Neural progenitor cell (in vitro differentiated cells): Measurements from ENCODE around the gene MPO. TPM values are rescaled to one million over a fixed set of nuclear protein-coding genes. Genes with fewer than 3 reads are reported as not detected.
A peak's percentile ranks its signal among the peaks of the same experiment; 100 is the strongest.

Source experiments
- DNase-seq: peaks from one replicate; pipeline ENCODE4 v3.0.0-alpha.2; 2016; ENCODE audit warnings: low spot score
- H2AFZ ChIP-seq: fragments of 200-600 bp; sonication (generic); replicated peaks from 2 replicates; pipeline ENCODE4 v1.6.1; 2016; ENCODE audit warnings: antibody characterized with exemption
- H3F3A ChIP-seq: fragments of 200-600 bp; sonication (generic); 2 replicates; pipeline ENCODE4 v1.6.1; 2016; ENCODE audit warnings: antibody characterized with exemption, low read depth
- H3K27ac ChIP-seq: fragments of 200-600 bp; sonication (generic); 2 replicates; pipeline ENCODE4 v1.5.1; 2016; ENCODE audit warnings: mild to moderate bottlenecking
- H3K27me3 ChIP-seq: fragments of 200-600 bp; sonication (generic); 2 replicates; pipeline ENCODE4 v1.6.1; 2016; ENCODE audit warnings: mild to moderate bottlenecking, moderate library complexity
- H3K36me3 ChIP-seq: fragments of 200-600 bp; sonication (generic); 2 replicates; pipeline ENCODE4 v1.5.1; 2016
- H3K4me1 ChIP-seq: fragments of 200-600 bp; sonication (generic); 2 replicates; pipeline ENCODE4 v1.6.1; 2016; ENCODE audit warnings: mixed run types
- H3K4me2 ChIP-seq: fragments of 200-600 bp; sonication (generic); 2 replicates; pipeline ENCODE4 v1.6.1; 2016
- H3K4me3 ChIP-seq: fragments of 200-600 bp; sonication (generic); 2 replicates; pipeline ENCODE4 v1.5.1; 2016
- H3K79me2 ChIP-seq: fragments of 200-600 bp; sonication (generic); 2 replicates; pipeline ENCODE4 v1.6.1; 2016; ENCODE audit warnings: low read depth
- H3K9ac ChIP-seq: fragments of 200-600 bp; sonication (generic); 2 replicates; pipeline ENCODE4 v1.6.1; 2016
- H3K9me3 ChIP-seq: fragments of 200-600 bp; sonication (generic); 2 replicates; pipeline ENCODE4 v1.5.1; 2016; ENCODE audit warnings: low read depth
- H4K20me1 ChIP-seq: fragments of 200-600 bp; sonication (generic); 2 replicates; pipeline ENCODE4 v1.6.1; 2016; ENCODE audit warnings: low read depth
- H3K27ac Mint-ChIP-seq: 3 replicates; pipeline ENCODE4 v1.8.0; 2021; ENCODE audit warnings: mixed read lengths
- H3K27me3 Mint-ChIP-seq: 2 replicates; pipeline ENCODE4 v1.8.0; 2022; ENCODE audit warnings: low read depth, mild to moderate bottlenecking, inconsistent platforms, moderate library complexity, mixed read lengths; ENCODE audit not compliant: insufficient read depth
- H3K36me3 Mint-ChIP-seq: 3 replicates; pipeline ENCODE4 v1.8.0; 2021; ENCODE audit warnings: mixed read lengths
- H3K4me1 Mint-ChIP-seq: 3 replicates; pipeline ENCODE4 v1.8.0; 2021; ENCODE audit warnings: mixed read lengths
- H3K4me3 Mint-ChIP-seq: 3 replicates; pipeline ENCODE4 v1.8.0; 2021; ENCODE audit warnings: mild to moderate bottlenecking, moderate library complexity, mixed read lengths
- H3K9me3 Mint-ChIP-seq: 3 replicates; pipeline ENCODE4 v1.8.0; 2020; ENCODE audit warnings: mixed read lengths
- CTCF ChIP-seq: fragments of 200-600 bp; sonication (generic); IDR thresholded peaks from 2 replicates; pipeline ENCODE4 v1.5.1; 2017; ENCODE audit warnings: antibody characterized with exemption, mild to moderate bottlenecking
- EZH2 ChIP-seq: fragments of 200-600 bp; sonication (generic); IDR thresholded peaks from 2 replicates; pipeline ENCODE4 v1.6.1; 2017; ENCODE audit warnings: antibody characterized with exemption, mild to moderate bottlenecking, moderate library complexity
- EZH2phosphoT487 ChIP-seq: fragments of 200-600 bp; sonication (generic); IDR thresholded peaks from 2 replicates; pipeline ENCODE4 v1.6.1; 2017; ENCODE audit warnings: antibody characterized with exemption
- total RNA-seq: library from RNA; depleted of rRNA; stranded (reverse); fragments of >200 nt; gene quantifications from 2 replicates; pipeline ENCODE4 v1.2.3, GENCODE V29; 2015; ENCODE audit warnings: low replicate concordance

The MPO gene
- total RNA-seq, 1 donor from 2014 or later: not detected

- H3F3A ChIP-seq: no peaks in the 10 kb centered on the region
- H3K4me2 ChIP-seq: no peak overlapping the region
- H3K79me2 ChIP-seq: no peaks in the 10 kb centered on the region
- Mint-ChIP-seq H3K9me3 (peaks cover 2% of the 10 kb centered on the region), H3K4me3 (no peak overlapping the region), H3K27ac (peak overlapping the region; percentile 66), H3K4me1 (peaks cover 1% of the 10 kb centered on the region), H3K27me3 (peaks cover 2% of the 10 kb centered on the region), H3K36me3 (no peaks in the 10 kb centered on the region)
- no peaks in the 10 kb centered on the region for H4K20me1 ChIP-seq
- peaks cover 5% of the 10 kb centered on the region for H3K27me3 ChIP-seq
- no peak overlapping the region for H2AFZ ChIP-seq
- H3K4me3 ChIP-seq: no peak overlapping the region
- H3K27ac ChIP-seq: no peak overlapping the region
- no peaks in the 10 kb centered on the region for H3K36me3 ChIP-seq
- no peaks in the 10 kb centered on the region for H3K9me3 ChIP-seq
- DNase-seq: no peak
- TF ChIP-seq EZH2 (no peak), EZH2phosphoT487 (no peak)
- no peaks in the 10 kb centered on the region for H3K4me1 ChIP-seq
- H3K9ac ChIP-seq: no peak overlapping the region
Observed at GRCh38 chr17:58278661-58279015, 2.1 kb downstream of the MPO start.

GRCh38 chr17:58277802-58278595 is 2.7 kb downstream of the MPO start:
- no peaks in the 10 kb centered on the region for H3K4me1 Mint-ChIP-seq
- H3K9me3 Mint-ChIP-seq: peaks cover 2% of the 10 kb centered on the region
- Histone ChIP-seq H2AFZ (no peak overlapping the region), H3K9ac (no peak overlapping the region), H3F3A (no peaks in the 10 kb centered on the region), H3K36me3 (no peaks in the 10 kb centered on the region), H3K79me2 (no peaks in the 10 kb centered on the region), H3K27ac (no peak overlapping the region), H3K4me1 (no peaks in the 10 kb centered on the region), H3K4me2 (no peak overlapping the region), H3K27me3 (peaks cover 5% of the 10 kb centered on the region), H3K9me3 (no peaks in the 10 kb centered on the region), H4K20me1 (no peaks in the 10 kb centered on the region), H3K4me3 (no peak overlapping the region)
- no peaks in the 10 kb centered on the region for H3K36me3 Mint-ChIP-seq
- H3K4me3 Mint-ChIP-seq: no peak overlapping the region
- H3K27me3 Mint-ChIP-seq: peaks cover 2% of the 10 kb centered on the region
- no peak for DNase-seq
- TF ChIP-seq CTCF: no peak
- no peak for TF ChIP-seq EZH2
- TF ChIP-seq EZH2phosphoT487: no peak
- peak overlapping the region; percentile 66 for H3K27ac Mint-ChIP-seq

- Histone ChIP-seq H3K79me2 (no peaks in the 10 kb centered on the region), H3K9ac (no peak overlapping the region), H3K27me3 (peaks cover 5% of the 10 kb centered on the region), H3K36me3 (no peaks in the 10 kb centered on the region), H3F3A (no peaks in the 10 kb centered on the region), H3K27ac (no peak overlapping the region), H3K4me3 (no peak overlapping the region), H4K20me1 (no peaks in the 10 kb centered on the region), H3K9me3 (no peaks in the 10 kb centered on the region), H2AFZ (no peak overlapping the region), H3K4me1 (no peaks in the 10 kb centered on the region), H3K4me2 (no peak overlapping the region)
- peak; percentile 25 for DNase-seq
- H3K4me1 Mint-ChIP-seq: no peaks in the 10 kb centered on the region
- no peaks in the 10 kb centered on the region for H3K36me3 Mint-ChIP-seq
- peaks cover 2% of the 10 kb centered on the region for H3K9me3 Mint-ChIP-seq
- no peak overlapping the region for H3K4me3 Mint-ChIP-seq
- H3K27me3 Mint-ChIP-seq: peaks cover 3% of the 10 kb centered on the region
- TF ChIP-seq CTCF: peak; percentile 55
- TF ChIP-seq EZH2: no peak
- no peak for TF ChIP-seq EZH2phosphoT487
- H3K27ac Mint-ChIP-seq: no peak overlapping the region
Observed at GRCh38 chr17:58277107-58277801, 3.5 kb downstream of the MPO start.

- H3K36me3 Mint-ChIP-seq: no peaks in the 10 kb centered on the region
- H2AFZ ChIP-seq: no peak overlapping the region
- H3K4me3 ChIP-seq: no peak overlapping the region
- no peaks in the 10 kb centered on the region for H3K79me2 ChIP-seq
- no peak overlapping the region for H3K4me3 Mint-ChIP-seq
- no peaks in the 10 kb centered on the region for H3K4me1 Mint-ChIP-seq
- no peaks in the 10 kb centered on the region for H4K20me1 ChIP-seq
- no peaks in the 10 kb centered on the region for H3K9me3 ChIP-seq
- H3F3A ChIP-seq: no peaks in the 10 kb centered on the region
- no peak for DNase-seq
- peaks cover 5% of the 10 kb centered on the region for H3K27me3 ChIP-seq
- H3K27ac Mint-ChIP-seq: peak overlapping the region; percentile 13
- H3K4me1 ChIP-seq: no peaks in the 10 kb centered on the region
- peaks cover 2% of the 10 kb centered on the region for H3K9me3 Mint-ChIP-seq
- H3K9ac ChIP-seq: no peak overlapping the region
- H3K27ac ChIP-seq: no peak overlapping the region
- no peaks in the 10 kb centered on the region for H3K36me3 ChIP-seq
- H3K27me3 Mint-ChIP-seq: peaks cover 3% of the 10 kb centered on the region
- no peak overlapping the region for H3K4me2 ChIP-seq
- TF ChIP-seq CTCF: no peak
- no peak for TF ChIP-seq EZH2phosphoT487
- no peak for TF ChIP-seq EZH2
Observed at GRCh38 chr17:58276423-58276822, 4.3 kb downstream of the MPO start.
